Left lung (tissue), 10 donors: ENCODE results near the gene CNR1. TPM values are rescaled to one million over a fixed set of nuclear protein-coding genes. Genes with fewer than 3 reads are reported as not detected.

Experiments used
- ATAC-seq: fragments of 200-7000 bp; cut with Tn5 transposase; one replicate; pipeline ENCODE4 v1.9.1; 2020; ENCODE audit warnings: moderate library complexity
- DNase-seq, 4 donors: peaks; one replicate each; pipeline ENCODE4 v3.0.0-alpha.2; 2013 to 2020
- H3K27ac ChIP-seq, 2 donors: fragments of 200-600 bp; sonication (generic) in 1 of 2; one replicate each; pipeline versions ENCODE4 v1.5.0 to v1.8.0; 2020 to 2021
- H3K27me3 ChIP-seq, 2 donors: fragments of 200-600 bp; sonication (generic) in 1 of 2; one replicate each; pipeline versions ENCODE4 v1.5.0 to v1.8.0; 2020 to 2021
- H3K36me3 ChIP-seq, 2 donors: fragments of 200-600 bp; sonication (generic) in 1 of 2; one replicate each; pipeline versions ENCODE4 v1.5.0 to v1.8.0; 2020 to 2021
- H3K4me1 ChIP-seq, 2 donors: fragments of 200-600 bp; one replicate each; pipeline ENCODE4 v1.8.0; 2021
- H3K4me3 ChIP-seq, 2 donors: fragments of 200-600 bp; sonication (generic) in 1 of 2; one replicate each; pipeline versions ENCODE4 v1.5.0 to v1.8.0; 2020 to 2021; ENCODE audit warnings: mild to moderate bottlenecking in 1 of 2
- H3K9me3 ChIP-seq, 2 donors: fragments of 200-600 bp; sonication (generic) in 1 of 2; one replicate each; pipeline versions ENCODE4 v1.5.0 to v1.8.0; 2020 to 2021
- intact Hi-C, 2 donors: fragments of 100-400 bp; cut with DNase I; formaldehyde crosslinking; loops; one replicate each; pipeline versions ENCODE4 v1.11.2 to v1.14.2; 2022
- polyA plus RNA-seq, 6 donors: library from polyadenylated mRNA; unstranded; fragments of 120-200 nt; gene quantifications; one replicate each; pipeline ENCODE4 v1.2.1, GENCODE V29; 2013; ENCODE audit not compliant: insufficient read length in 6 of 6
- total RNA-seq, 2 donors: library from RNA; stranded (reverse); fragmentation: NEBNext Ultra II Directional; extraction: Animal tissue kit (Norgen Biotek cat#: 25700); gene quantifications; one replicate each; pipeline ENCODE4 v1.2.1, GENCODE V29; 2021
- TF ChIP-seq, protein P1 (sequence below), 2 donors: fragments of 200-600 bp; sonication (generic) in 1 of 2; IDR thresholded peaks; one replicate each; pipeline versions ENCODE4 v1.5.0 to v1.8.0; 2021; ENCODE audit warnings: antibody characterized with exemption in 2 of 2
- donor health status: DM: no; HTN: yes; CAD: no.
- donor health status: DM: no; HTN: no; CAD: no.

The CNR1 gene
- total and polyA plus RNA-seq, 8 donors: 0.13 to 29.8 (median 0.24) TPM

DNA sequence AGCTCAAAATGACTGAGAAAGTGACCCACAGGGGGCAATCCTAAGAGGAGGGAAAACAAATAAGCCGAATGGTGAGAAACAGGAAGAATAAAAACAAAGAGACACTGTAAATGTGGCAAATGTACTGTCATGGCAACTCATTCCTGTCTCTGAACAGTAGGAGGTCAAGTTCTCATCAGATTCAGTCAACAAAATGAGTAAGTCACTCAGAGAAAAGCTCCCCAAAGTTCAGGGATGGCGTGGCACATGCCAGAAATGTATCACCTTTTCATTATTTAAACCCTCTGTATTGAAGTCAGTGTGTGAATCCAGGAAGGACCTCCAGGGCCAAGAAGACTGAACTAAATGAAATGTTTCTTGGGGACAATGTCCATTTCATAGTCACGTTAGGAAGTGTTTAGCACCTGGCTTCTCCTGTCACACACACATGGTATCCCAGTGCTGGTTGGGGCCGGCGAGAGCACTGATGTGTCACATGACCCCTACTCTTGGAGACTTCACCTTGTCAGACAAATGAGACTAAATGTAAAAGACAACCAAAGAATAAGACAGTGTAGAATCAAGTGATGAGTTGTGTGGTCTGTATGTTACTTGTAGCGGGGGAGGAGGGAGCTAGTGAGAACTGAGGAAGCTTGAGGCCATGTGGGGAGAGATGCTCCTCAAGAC, 20.7 kb downstream of the CNR1 start:
- ATAC-seq (no peak), DNase-seq (peak in 1 of 4 donors; percentile 40)
- H3K27me3 ChIP-seq: no peaks in the 10 kb centered on the region

DNA sequence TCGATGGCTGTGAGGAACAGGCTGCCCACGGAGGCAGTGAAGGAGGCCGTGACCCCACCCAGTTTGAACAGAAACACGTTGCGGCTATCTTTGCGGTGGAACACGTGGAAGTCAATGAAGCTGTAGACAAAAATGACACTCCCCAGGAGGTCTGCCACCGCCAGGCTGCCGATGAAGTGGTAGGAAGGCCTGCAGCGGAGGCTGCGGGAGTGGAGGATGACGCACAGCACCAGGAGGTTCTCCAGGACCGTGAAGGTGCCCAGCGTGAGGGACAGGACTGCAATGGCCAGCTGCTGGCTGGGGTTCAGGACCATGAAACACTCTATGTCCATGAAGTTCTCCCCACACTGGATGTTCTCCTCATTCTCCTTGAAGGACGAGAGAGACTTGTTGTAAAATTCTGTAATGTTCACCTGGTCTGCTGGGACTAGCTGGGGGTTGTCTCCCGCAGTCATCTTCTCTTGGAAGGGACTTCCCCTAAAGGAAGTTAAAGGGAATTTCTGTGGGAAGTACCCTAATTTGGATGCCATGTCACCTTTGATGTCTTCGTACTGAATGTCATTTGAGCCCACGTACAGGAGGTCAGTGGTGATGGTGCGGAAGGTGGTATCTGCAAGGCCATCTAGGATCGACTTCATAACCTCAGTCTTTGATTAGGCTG, 21.4 kb downstream of the CNR1 start:
- no peaks in the 10 kb centered on the region for H3K9me3 ChIP-seq
- H3K4me3 ChIP-seq: no peak overlapping the region
- no peaks in the 10 kb centered on the region for H3K36me3 ChIP-seq
- DNase-seq (peak in 1 of 4 donors; percentile 45), ATAC-seq (no peak)
- TF ChIP-seq, protein P1, sequence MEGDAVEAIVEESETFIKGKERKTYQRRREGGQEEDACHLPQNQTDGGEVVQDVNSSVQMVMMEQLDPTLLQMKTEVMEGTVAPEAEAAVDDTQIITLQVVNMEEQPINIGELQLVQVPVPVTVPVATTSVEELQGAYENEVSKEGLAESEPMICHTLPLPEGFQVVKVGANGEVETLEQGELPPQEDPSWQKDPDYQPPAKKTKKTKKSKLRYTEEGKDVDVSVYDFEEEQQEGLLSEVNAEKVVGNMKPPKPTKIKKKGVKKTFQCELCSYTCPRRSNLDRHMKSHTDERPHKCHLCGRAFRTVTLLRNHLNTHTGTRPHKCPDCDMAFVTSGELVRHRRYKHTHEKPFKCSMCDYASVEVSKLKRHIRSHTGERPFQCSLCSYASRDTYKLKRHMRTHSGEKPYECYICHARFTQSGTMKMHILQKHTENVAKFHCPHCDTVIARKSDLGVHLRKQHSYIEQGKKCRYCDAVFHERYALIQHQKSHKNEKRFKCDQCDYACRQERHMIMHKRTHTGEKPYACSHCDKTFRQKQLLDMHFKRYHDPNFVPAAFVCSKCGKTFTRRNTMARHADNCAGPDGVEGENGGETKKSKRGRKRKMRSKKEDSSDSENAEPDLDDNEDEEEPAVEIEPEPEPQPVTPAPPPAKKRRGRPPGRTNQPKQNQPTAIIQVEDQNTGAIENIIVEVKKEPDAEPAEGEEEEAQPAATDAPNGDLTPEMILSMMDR (IDR thresholded peaks at IDR 0.05): no peak
- no peaks in the 10 kb centered on the region for H3K4me1 ChIP-seq
- intact Hi-C loops: no loop called here
- no peak overlapping the region for H3K27ac ChIP-seq
- H3K27me3 ChIP-seq: no peaks in the 10 kb centered on the region

More for the DNA sequence above, 20.7 kb downstream of the CNR1 start:
- TF ChIP-seq, protein P1 (IDR thresholded peaks at IDR 0.05): no peak
- intact Hi-C loops: no loop called here
- Histone ChIP-seq H3K4me1 (no peaks in the 10 kb centered on the region), H3K36me3 (no peaks in the 10 kb centered on the region), H3K9me3 (no peaks in the 10 kb centered on the region), H3K27ac (no peak overlapping the region), H3K4me3 (no peak overlapping the region)

DNA sequence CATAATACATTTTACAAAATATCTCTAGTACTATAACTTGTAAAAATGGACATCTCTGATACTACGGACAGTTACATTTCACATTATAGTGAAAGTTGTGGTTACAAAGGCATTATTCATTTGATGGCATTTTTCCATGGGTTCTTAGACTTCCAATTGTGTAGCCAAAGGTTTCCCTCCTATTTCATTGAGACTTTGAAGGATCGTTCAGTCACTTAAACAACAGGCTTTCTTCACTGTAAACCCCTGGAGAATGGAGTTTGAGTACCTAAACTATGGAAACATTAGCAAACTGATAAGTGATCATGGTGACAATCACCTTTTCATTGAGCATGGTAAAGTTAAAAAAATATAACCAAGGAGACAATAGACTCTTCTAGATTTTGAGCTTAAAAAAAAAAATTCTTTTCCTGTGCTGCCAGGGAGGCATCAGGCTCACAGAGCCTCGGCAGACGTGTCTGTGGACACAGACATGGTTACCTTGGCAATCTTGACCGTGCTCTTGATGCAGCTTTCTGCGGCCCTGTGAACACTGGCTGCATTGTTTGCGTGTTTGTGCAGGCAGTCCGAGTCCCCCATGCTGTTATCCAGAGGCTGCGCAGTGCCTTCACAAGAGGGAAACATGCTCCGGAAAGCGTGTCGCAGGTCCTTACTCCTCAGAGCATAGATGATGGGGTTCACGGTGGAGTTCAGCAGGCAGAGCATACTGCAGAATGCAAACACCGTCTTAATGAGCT, 22.6 kb downstream of the CNR1 start:
- no peak for ATAC-seq

DNA sequence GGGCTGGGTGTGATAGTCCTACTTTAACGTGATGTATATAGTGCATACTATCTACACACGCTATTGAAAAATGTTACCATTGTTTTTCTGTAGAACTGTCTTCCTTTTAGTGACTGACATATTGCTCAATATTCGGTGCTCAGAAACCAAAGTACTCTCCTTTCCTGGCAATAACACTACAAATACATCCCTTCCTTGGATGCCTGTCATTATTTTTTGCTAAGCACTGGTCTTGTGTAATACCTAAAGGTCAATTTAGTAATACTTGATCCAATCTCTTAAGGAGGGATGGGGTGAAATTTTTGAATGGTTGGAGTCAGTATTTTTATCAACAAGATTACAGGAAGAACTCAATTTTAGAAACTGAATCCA, 23.9 kb downstream of the CNR1 start:
- H3K27ac ChIP-seq: no peak overlapping the region
- no peaks in the 10 kb centered on the region for H3K36me3 ChIP-seq
- H3K27me3 ChIP-seq: no peaks in the 10 kb centered on the region
- H3K4me3 ChIP-seq: no peak overlapping the region
- no peaks in the 10 kb centered on the region for H3K4me1 ChIP-seq
- DNase-seq (no peak), ATAC-seq (peak; percentile 62)
- H3K9me3 ChIP-seq: no peaks in the 10 kb centered on the region
- TF ChIP-seq, protein P1 (IDR thresholded peaks at IDR 0.05): no peak
- intact Hi-C loops: no loop called here

More for the DNA sequence above, 22.6 kb downstream of the CNR1 start:
- Histone ChIP-seq H3K4me1 (no peaks in the 10 kb centered on the region), H3K9me3 (no peaks in the 10 kb centered on the region), H3K4me3 (no peak overlapping the region), H3K36me3 (no peaks in the 10 kb centered on the region), H3K27me3 (no peaks in the 10 kb centered on the region), H3K27ac (no peak overlapping the region)
- TF ChIP-seq, protein P1 (IDR thresholded peaks at IDR 0.05): no peak
- DNase-seq: no peak
- intact Hi-C loops: no loop called here
